Chondrocyte (in vitro differentiated cells): ENCODE results near the gene KCNH3. TPM values are rescaled to one million over a fixed set of nuclear protein-coding genes. Genes with fewer than 3 reads are reported as not detected.

ENCODE experiments used
- DNase-seq: peaks from one replicate; pipeline ENCODE4 v3.0.0; 2021; ENCODE audit warnings: mixed read lengths, low spot score
- H3K27ac Mint-ChIP-seq: one replicate; pipeline ENCODE4 v1.8.0; 2021; ENCODE audit warnings: mild to moderate bottlenecking, moderate library complexity, mixed read lengths; ENCODE audit not compliant: unreplicated experiment
- H3K27me3 Mint-ChIP-seq: 2 replicates; pipeline ENCODE4 v1.8.0; 2021; ENCODE audit warnings: low read depth, mixed read lengths
- H3K36me3 Mint-ChIP-seq: 2 replicates; pipeline ENCODE4 v1.8.0; 2021; ENCODE audit warnings: low read depth, mixed read lengths
- H3K4me1 Mint-ChIP-seq: 2 replicates; pipeline ENCODE4 v1.8.0; 2021; ENCODE audit warnings: low read depth, mild to moderate bottlenecking, mixed read lengths
- H3K4me3 Mint-ChIP-seq: one replicate; pipeline ENCODE4 v1.8.0; 2021; ENCODE audit warnings: mild to moderate bottlenecking, moderate library complexity, mixed read lengths; ENCODE audit not compliant: unreplicated experiment
- H3K9me3 Mint-ChIP-seq: 2 replicates; pipeline ENCODE4 v1.8.0; 2021; ENCODE audit warnings: low read depth, mixed read lengths
- total RNA-seq: library from RNA; stranded (reverse); gene quantifications from 3 replicates; pipeline ENCODE4 v1.2.1, GENCODE V29; 2021
- TF ChIP-seq, protein P1 (sequence below): fragments of 200-600 bp; sonication (generic); IDR thresholded peaks from 2 replicates; pipeline ENCODE4 v1.5.0; 2021; ENCODE audit warnings: antibody characterized with exemption, mild to moderate bottlenecking, moderate library complexity

The KCNH3 gene
- total RNA-seq, 1 donor from 2014 or later, result 0.27 TPM

DNA sequence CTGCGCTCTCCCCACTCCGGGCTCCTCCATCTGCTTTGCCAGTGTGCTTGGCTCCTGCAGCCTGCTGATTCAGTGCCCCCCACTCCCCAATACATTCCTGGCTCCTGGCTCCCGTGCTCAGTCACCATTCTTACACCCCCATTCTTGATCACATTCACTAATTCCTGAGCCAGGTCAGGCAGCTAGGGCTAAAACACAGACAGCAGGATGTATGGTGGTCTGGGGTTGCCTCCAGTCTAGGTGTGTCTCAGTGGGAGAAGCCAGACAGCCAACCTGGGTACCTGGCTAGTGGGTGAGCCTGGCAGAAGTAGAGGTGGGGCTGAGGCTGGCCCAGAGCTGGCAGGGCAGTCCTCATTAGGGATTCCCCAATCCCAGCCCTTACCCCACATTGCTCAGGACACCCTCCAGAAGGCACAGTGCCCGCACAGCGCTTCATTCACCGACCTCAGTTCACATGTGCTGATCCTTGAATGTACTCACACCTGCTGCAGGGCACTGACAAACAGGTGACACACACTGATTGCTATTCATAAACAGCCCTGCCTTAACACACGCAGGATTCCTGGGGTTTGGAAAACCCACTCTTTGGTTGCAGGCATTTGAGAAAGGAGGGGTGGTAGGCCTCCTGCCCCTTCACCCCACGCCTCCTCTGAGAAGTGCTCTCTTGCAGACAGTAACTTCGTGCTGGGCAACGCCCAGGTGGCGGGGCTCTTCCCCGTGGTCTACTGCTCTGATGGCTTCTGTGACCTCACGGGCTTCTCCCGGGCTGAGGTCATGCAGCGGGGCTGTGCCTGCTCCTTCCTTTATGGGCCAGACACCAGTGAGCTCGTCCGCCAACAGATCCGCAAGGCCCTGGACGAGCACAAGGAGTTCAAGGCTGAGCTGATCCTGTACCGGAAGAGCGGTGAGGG, 1.7 kb downstream of the KCNH3 start:
- Mint-ChIP-seq H3K27me3 (peaks cover 19% of the 10 kb centered on the region), H3K36me3 (no peaks in the 10 kb centered on the region), H3K9me3 (no peaks in the 10 kb centered on the region), H3K4me3 (no peak overlapping the region), H3K4me1 (peaks cover 11% of the 10 kb centered on the region), H3K27ac (no peak overlapping the region)
- no peak for DNase-seq
- TF ChIP-seq, protein P1, sequence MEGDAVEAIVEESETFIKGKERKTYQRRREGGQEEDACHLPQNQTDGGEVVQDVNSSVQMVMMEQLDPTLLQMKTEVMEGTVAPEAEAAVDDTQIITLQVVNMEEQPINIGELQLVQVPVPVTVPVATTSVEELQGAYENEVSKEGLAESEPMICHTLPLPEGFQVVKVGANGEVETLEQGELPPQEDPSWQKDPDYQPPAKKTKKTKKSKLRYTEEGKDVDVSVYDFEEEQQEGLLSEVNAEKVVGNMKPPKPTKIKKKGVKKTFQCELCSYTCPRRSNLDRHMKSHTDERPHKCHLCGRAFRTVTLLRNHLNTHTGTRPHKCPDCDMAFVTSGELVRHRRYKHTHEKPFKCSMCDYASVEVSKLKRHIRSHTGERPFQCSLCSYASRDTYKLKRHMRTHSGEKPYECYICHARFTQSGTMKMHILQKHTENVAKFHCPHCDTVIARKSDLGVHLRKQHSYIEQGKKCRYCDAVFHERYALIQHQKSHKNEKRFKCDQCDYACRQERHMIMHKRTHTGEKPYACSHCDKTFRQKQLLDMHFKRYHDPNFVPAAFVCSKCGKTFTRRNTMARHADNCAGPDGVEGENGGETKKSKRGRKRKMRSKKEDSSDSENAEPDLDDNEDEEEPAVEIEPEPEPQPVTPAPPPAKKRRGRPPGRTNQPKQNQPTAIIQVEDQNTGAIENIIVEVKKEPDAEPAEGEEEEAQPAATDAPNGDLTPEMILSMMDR, result no peak

DNA sequence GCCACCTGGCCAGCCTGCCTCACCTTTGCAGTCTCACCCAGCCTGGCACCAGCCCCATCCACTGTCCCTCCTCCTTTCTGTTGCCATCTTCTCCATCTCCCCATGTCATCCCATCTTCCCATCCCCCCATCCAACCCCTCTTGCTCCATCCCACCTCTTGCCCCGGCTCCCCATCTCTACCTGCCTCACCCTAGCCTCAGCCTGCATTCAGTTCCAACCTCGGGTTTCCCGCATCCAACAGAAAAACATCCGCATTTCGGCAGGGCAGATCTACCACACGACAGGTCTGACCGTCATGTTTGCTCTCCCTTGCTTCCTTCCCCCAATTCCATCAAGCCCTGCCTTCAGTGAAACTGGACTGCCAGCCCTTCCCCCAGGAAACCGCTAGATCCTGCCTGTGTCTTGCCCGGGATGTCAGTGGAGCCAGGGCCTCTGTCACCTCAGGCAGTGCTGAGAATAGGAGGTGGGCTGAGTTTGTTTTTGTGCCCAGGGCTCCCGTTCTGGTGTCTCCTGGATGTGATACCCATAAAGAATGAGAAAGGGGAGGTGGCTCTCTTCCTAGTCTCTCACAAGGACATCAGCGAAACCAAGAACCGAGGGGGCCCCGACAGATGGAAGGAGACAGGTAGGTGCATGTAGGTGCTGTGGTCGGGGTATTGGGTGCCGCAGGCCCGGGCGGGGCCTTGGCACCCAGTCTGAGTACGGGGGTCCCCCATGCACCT, 2.5 kb downstream of the KCNH3 start:
- Mint-ChIP-seq H3K9me3 (no peaks in the 10 kb centered on the region), H3K36me3 (no peaks in the 10 kb centered on the region), H3K27ac (no peak overlapping the region), H3K27me3 (peaks cover 23% of the 10 kb centered on the region), H3K4me3 (no peak overlapping the region), H3K4me1 (peaks cover 9% of the 10 kb centered on the region)
- no peak for DNase-seq
- TF ChIP-seq, protein P1, result no peak

DNA sequence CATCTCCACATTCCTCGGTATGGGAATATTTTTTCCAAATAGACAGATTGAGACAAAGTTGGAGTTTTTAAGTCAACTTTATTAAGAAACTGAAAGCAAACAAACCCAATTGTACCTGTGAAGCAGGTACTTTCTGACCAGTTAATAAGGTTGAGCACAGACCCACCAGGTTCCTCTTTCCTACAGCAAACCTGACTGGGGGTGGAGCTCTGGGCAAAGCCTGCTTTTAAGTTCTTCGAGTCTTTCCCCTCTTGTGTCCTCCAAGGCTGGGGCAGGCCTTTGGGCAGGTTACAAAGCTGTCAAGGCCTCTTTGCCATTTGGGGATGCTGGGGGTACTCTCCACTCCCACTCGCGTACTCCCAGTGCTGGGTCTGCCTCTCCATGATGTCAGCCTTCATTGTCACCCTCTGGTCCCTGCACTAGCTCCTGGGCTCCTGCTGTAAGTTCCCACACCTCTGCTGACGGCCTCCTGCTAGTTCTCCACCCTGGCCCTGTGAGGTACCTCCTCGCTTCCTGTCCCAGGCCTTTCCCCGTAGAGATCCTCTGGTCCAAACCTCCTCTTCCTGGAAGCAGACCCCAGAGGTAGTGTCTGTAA, 3.2 kb downstream of the KCNH3 start:
- Mint-ChIP-seq H3K27ac (no peak overlapping the region), H3K4me3 (no peak overlapping the region), H3K27me3 (peaks cover 23% of the 10 kb centered on the region), H3K4me1 (peaks cover 9% of the 10 kb centered on the region), H3K9me3 (no peaks in the 10 kb centered on the region), H3K36me3 (no peaks in the 10 kb centered on the region)
- TF ChIP-seq, protein P1, result no peak
- no peak for DNase-seq

DNA sequence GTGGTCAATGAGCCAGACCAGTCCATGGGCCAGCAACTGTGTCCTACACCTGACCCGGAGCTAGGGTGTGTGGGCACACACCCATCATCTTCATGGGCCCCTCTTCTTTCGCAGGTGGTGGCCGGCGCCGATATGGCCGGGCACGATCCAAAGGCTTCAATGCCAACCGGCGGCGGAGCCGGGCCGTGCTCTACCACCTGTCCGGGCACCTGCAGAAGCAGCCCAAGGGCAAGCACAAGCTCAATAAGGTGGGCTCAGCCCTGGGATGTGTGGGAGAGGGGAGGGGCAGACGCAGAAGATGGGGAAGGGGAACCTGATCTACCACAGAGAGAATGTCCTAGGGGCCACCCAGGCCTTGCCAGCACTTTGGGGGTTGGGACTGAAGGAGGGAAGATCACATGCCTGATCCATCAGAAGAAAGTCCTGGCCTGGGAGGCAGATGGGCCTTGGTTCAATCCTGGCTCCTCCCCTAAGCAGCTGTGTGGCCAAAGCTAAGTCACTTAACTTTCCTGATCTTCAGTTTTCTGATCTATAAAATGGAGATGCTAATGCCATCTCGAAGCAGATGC, 3.8 kb downstream of the KCNH3 start:
- Mint-ChIP-seq H3K27ac (no peak overlapping the region), H3K4me3 (no peak overlapping the region), H3K36me3 (no peaks in the 10 kb centered on the region), H3K27me3 (peaks cover 27% of the 10 kb centered on the region), H3K9me3 (no peaks in the 10 kb centered on the region), H3K4me1 (peaks cover 5% of the 10 kb centered on the region)
- TF ChIP-seq, protein P1, result no peak
- DNase-seq, result no peak
